HG02870 (cell line): Measurements from ENCODE around the gene ARPC4.

Experiments used
- ATAC-seq: cut with Tn5 transposase; IDR thresholded peaks from one replicate; pipeline ENCODE4 v1.9.1; 2021; ENCODE audit warnings: mild to moderate bottlenecking, moderate library complexity; ENCODE audit not compliant: unreplicated experiment

The ARPC4 gene

GRCh38 chr3:9787714-9788113 is 5.2 kb upstream of the ARPC4 start:
- ATAC-seq = no peak

DNA sequence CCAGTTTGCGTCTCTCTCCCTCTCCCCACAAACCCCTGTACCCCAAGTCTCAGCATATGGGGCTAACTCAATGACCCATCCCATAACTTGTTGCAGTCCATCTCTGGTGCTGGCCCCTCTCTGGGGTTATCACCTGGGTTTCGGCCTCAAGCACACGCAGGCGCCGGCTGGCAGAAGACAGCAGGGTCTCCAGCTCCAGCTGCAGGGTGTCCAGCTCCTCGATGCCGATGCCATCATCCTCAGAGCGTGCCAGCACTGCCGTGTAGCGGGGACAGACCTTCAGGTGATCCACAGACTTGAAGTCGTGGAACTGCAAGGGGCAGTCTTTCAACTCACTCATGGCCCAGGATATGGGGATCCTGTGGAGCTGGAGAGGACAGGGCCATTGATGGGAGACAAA is 1.8 kb upstream of the ARPC4 start:
- no peak for ATAC-seq

DNA sequence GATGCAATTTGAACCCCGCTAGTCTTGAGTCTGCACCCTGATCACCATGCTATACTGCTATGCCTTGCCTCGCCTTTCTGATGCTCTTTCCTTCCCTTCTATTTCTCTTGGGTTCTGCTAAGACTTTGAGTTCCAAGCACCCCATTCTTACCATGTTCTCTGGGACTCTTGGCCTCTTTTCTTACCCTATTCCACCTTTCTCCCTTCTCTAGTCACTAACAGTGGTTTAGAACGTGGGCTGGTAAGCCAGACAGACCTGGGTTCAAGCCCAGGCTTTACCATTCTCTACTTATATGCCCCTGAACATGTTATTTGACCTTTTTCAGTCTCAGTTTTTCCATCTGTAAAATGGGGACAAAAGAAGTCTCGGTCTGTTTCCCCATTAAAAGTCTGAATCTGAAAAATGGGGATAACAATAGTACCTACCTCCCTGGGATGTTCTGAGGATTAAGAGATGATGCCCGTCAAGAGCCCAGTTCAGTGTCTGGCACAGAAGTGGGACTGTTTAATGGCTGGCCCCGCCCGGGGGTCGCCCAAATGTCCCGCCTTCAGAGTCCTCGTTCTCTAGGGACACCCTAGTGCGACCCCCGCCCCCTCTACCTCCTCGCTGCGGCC is 985 bp upstream of the ARPC4 start:
- ATAC-seq = no peak

- ATAC-seq = no peak
Observed at GRCh38 chr3:9793161-9793781, 389 bp downstream of the ARPC4 start.

DNA sequence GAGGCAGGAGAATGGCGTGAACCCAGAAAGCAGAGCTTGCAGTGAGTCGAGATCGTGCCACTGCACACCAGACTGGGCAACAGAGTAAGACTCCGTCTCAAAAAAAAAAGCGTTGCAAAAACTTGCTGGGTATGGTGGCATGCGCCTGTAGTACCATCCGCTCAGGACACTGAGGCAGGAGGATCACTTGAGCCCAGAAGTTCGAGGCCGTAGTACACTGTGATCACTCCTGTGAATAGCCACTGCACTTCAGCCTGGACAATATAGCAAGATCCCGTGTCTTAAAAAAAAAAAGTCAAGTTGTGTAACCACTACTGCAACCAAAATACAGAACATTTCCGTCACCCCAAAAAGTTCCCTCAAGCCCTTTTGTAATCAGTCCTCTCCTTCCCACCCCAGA is 1.5 kb downstream of the ARPC4 start:
- no peak for ATAC-seq

DNA sequence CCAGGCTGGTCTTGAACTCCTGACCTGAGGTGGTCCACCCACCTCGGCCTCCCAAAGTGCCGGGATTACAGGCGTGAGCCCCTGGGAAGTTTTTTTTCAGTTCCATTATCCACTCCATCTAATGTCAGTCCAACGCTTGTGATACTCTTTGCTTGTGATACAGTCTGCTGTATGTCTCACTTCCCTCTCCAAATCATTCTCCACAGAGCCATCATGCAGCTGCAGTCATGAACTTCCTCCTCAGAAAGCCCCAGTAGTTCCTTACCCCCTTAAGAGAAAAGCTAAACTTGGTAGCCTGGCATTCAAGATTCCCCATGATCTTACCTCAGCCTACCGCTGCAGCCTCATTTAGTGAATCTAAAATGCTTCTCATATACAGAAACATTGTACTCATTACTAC is 2.3 kb downstream of the ARPC4 start:
- no peak for ATAC-seq

GRCh38 chr3:9797196-9797945 is 4.5 kb downstream of the ARPC4 start:
- no peak for ATAC-seq

- no peak for ATAC-seq
Observed at GRCh38 chr3:9800529-9800928, 7.6 kb downstream of the ARPC4 start.

- ATAC-seq = no peak
Observed at GRCh38 chr3:9803494-9803893, 10.6 kb downstream of the ARPC4 start.

GRCh38 chr3:9804996-9805395 is 12.1 kb downstream of the ARPC4 start:
- no peak for ATAC-seq

DNA sequence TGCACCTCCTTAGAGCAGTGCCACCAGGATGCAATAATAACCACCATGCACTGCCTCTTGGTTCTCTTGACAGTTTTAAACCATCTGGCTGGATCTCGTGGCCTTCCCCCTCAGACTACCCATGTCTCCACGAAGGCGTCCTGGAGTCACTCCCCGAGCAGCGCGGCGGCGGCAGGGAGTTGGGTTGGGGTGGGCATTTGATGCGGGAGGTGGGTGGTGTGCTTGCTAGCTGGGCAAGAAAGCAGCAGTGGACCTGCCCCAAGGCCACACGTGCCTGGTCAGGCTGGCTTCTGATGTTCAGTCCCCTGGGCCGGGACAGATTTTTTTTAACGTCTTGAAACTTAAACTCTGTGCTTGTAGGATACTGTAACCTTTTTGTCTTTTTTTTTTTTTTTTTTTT is 13.3 kb downstream of the ARPC4 start:
- ATAC-seq = no peak

DNA sequence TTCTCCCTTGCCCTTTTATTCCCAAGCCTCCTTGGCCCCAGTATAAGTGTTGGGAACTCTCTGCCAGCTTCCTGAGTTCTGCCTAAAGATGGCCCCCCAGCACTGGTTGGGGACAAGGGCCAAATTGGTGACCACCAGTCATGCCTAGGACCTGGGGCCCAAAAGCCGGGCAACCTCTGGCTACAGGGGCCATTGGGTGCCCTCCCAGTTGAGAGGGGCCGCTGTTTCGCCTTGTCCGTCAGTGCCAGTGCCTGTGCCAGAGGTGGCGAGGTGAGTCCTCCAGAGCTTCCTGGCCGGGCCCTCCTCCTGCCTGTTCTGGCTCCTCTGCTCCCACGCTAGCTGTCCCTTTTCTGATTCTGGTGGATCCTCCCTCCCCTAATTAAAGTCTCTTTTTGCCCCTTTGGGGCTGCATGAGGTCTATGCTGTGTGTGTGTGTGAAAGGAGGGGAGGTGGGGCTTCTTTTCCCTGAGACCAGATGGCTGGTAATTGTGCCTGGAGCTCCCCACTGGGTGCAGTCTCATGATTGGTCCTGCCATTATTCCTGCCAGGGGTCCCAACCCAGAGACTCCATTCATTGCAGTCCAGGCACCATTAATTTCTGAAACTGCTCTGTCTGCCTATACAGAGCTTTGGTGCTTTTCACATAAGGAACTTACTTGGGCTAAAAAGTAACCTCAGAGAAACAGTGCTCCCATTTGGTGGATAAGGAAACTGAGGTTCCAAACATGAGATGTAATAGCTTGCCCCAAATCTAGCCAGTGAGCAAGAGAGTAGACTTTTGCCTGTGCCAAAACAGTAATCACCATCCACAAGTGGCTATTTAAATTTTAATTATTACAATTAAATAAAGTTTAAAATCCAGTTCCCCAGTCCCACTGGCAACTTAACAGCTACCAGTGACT is 14.1 kb downstream of the ARPC4 start:
- no peak for ATAC-seq

DNA sequence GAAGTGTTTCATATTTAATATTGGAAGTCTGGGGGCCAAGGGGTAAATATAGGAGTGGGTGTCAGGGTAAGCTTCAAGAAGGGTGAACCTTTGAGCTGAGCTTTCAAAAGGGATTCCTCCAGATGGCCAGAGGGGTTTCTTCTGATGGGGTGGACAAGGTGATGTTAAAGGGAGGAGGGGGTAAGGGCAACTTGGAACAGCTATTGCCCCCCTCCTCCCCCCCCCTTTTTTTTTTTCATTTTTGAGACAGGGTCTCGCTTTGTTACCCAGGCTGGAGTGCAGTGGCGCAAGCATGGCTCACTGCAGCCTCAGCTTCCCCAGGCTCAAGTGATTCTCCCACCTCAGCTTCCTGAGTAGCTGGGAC is 15.1 kb downstream of the ARPC4 start:
- no peak for ATAC-seq

- ATAC-seq = no peak
Observed at GRCh38 chr3:9808345-9809037, 15.6 kb downstream of the ARPC4 start.

- peak; percentile 15 for ATAC-seq
Observed at GRCh38 chr3:9809239-9809614, 16.3 kb downstream of the ARPC4 start.

DNA sequence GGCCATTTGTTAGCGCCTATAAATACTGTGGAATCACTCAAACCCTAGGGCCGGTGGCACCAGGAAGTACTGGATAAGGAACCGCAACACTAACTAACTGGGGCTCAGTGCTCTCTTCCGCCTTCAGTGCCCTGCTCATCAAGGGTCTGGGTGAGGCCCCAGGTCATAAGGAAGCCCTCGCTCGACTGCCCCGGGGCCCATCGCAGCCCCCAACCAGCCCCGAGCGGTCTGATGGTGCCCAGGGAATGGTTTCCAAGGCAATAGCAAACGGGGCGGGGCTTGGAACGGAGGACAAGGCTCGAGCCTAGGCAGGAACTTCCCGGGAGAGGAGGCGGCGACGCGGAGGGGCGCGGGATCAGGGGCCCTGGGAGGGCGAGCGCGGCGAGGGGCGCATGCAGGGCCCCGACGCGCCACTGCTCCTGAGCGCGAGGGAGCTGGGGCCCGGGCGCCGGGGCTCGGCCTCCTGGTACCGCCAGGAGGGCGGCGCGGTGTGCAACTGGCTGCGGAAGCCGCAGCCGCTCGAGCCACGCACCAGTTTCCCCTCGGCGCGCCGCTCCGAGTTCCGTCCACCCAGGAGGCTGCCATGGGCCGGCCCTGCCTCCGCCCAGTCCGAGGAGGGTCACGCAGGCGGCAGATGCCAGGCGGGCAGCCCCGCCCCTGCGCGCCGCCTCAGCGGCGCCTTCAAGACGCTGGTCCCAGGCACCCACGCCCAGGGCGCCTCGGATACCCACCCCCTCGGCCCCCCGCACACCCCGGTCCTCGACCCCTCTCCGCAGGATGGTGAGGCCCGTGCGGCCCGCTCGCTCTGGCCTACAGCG is 16.9 kb downstream of the ARPC4 start, which contains the start of gene TTLL3:
TSS of gene TTLL3 (plus strand) at position 648 of the 818 bp plus-strand sequence. CDS start 400 bp downstream, outside the sequence.
- peak; percentile 45 for ATAC-seq

- no peak for ATAC-seq
Observed at GRCh38 chr3:9810433-9810770, 17.5 kb downstream of the ARPC4 start.

DNA sequence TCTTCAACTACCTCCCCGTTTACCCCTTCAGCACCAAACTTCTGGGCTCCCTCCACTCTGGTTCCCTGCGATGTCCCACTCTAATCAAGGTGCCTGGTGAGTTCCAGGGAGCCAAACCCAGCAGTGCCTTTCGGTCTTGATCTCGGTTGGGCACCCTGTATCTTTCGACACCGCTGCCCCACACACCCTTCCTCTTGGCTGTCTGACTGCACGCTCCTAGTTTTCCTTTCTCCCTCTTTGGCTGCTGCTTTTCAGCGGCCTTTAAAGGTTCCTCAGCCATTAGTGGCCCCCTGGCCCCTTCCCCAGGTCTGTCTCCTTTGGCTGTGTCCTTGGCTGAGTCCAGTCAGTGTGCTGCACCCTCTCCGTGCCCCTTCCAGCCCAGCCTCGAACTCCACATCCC is 18.0 kb downstream of the ARPC4 start:
- no peak for ATAC-seq

- no peak for ATAC-seq
Observed at GRCh38 chr3:9812870-9813483, 20.1 kb downstream of the ARPC4 start.

GRCh38 chr3:9815986-9816385 is 23.1 kb downstream of the ARPC4 start:
- no peak for ATAC-seq
